ENCODE results near the gene GPR153. TPM values are rescaled to one million over a fixed set of nuclear protein-coding genes. Genes with fewer than 3 reads are reported as not detected.

GPR153 gene
- total RNA-seq, 2 donors from 2014 or later, result 19.6 to 21.0 TPM

GRCh38 chr1:6212193-6212959 is 48.5 kb downstream of the GPR153 start:
- no peak overlapping the region for H3K4me3 ChIP-seq
- H3K27ac ChIP-seq, result no peak overlapping the region
- intact Hi-C loops (cut with DNase I), result no loop called here
- no peak for DNase-seq
- no peaks in the 10 kb centered on the region for H3K27me3 ChIP-seq
- peaks cover 8% of the 10 kb centered on the region for H3K4me1 ChIP-seq
- H3K9me3 ChIP-seq, result no peaks in the 10 kb centered on the region
- no peak for TF ChIP-seq CTCF (IDR thresholded peaks at IDR 0.05)
- no peak overlapping the region for H3K9ac ChIP-seq (ENCODE audit: low read depth in 2 of 2, low read length in 2 of 2)
- no peaks in the 10 kb centered on the region for H3K36me3 ChIP-seq

GRCh38 chr1:6211731-6212130 is 49.2 kb downstream of the GPR153 start:
- H3K9me3 ChIP-seq, result no peaks in the 10 kb centered on the region
- H3K27ac ChIP-seq, result no peak overlapping the region
- H3K27me3 ChIP-seq, result no peaks in the 10 kb centered on the region
- H3K36me3 ChIP-seq, result no peaks in the 10 kb centered on the region
- H3K9ac ChIP-seq (ENCODE audit: low read depth in 2 of 2, low read length in 2 of 2), result no peak overlapping the region
- no peak for DNase-seq
- no peak overlapping the region for H3K4me3 ChIP-seq
- no peak for TF ChIP-seq CTCF (IDR thresholded peaks at IDR 0.05)
- intact Hi-C loops (cut with DNase I), result no loop called here
- peaks cover 8% of the 10 kb centered on the region for H3K4me1 ChIP-seq

- Histone ChIP-seq H3K9me3 (no peaks in the 10 kb centered on the region), H3K27ac (no peak overlapping the region), H3K9ac (ENCODE audit: low read depth in 2 of 2, low read length in 2 of 2) (no peak overlapping the region), H3K4me3 (no peak overlapping the region), H3K27me3 (no peaks in the 10 kb centered on the region), H3K4me1 (peaks cover 8% of the 10 kb centered on the region), H3K36me3 (no peaks in the 10 kb centered on the region)
- DNase-seq, result no peak
- intact Hi-C loops (cut with DNase I), result no loop called here
- TF ChIP-seq CTCF (IDR thresholded peaks at IDR 0.05), result no peak
Measured at GRCh38 chr1:6210591-6211355, 50.1 kb downstream of the GPR153 start.

GRCh38 chr1:6209661-6210580 is 51.0 kb downstream of the GPR153 start:
- Histone ChIP-seq H3K27ac (no peak overlapping the region), H3K27me3 (no peaks in the 10 kb centered on the region), H3K4me1 (peaks cover 9% of the 10 kb centered on the region), H3K36me3 (no peaks in the 10 kb centered on the region), H3K4me3 (no peak overlapping the region), H3K9me3 (no peaks in the 10 kb centered on the region), H3K9ac (ENCODE audit: low read depth in 2 of 2, low read length in 2 of 2) (no peak overlapping the region)
- peak; percentile 26 for DNase-seq
- intact Hi-C loops (cut with DNase I), result no loop called here
- TF ChIP-seq CTCF (IDR thresholded peaks at IDR 0.05), result no peak

All from colonic mucosa (tissue), 4 donors.